HG03378 (cell line): ENCODE data around the gene LRRN4CL.
"Not testable (repeated sequence)": the region's sequence is repeated elsewhere in the genome, so short reads cannot be mapped to it uniquely, and the experiment has no call there.

Experiments
- ATAC-seq: cut with Tn5 transposase; IDR thresholded peaks from one replicate; pipeline ENCODE4 v1.9.1; 2021; ENCODE audit warnings: mild to moderate bottlenecking, moderate library complexity; ENCODE audit not compliant: unreplicated experiment

LRRN4CL gene

GRCh38 chr11:62710001-62710345, 20.6 kb upstream of the LRRN4CL start:
- ATAC-seq, result no peak

- peak; percentile 61 for ATAC-seq
Measured at GRCh38 chr11:62709247-62710000, 20.1 kb upstream of the LRRN4CL start.

- ATAC-seq, result no peak
Measured at GRCh38 chr11:62708793-62709192, 19.5 kb upstream of the LRRN4CL start.

- ATAC-seq, result no peak
Measured at GRCh38 chr11:62708392-62708791, 19.1 kb upstream of the LRRN4CL start.

GRCh38 chr11:62707277-62707861, 18.0 kb upstream of the LRRN4CL start, which contains the start of the genes BSCL2 and GNG3:
BSCL2 (minus strand) TSS chr11:62707424; CDS start chr11:62707195, 229 bp downstream.
GNG3 (plus strand) TSS chr11:62707676; CDS start chr11:62708296, 620 bp downstream.
- ATAC-seq, result no peak

- no peak for ATAC-seq
Measured at GRCh38 chr11:62706850-62707247, 17.5 kb upstream of the LRRN4CL start.

GRCh38 chr11:62705880-62706849, 16.8 kb upstream of the LRRN4CL start:
- ATAC-seq, result no peak

- ATAC-seq, result no peak
Measured at GRCh38 chr11:62705413-62705812, 16.1 kb upstream of the LRRN4CL start.

- not testable (repeated sequence) for ATAC-seq
Measured at GRCh38 chr11:62703921-62704320, 14.6 kb upstream of the LRRN4CL start.

- ATAC-seq, result no peak
Measured at GRCh38 chr11:62702246-62702645, 12.9 kb upstream of the LRRN4CL start.

- no peak for ATAC-seq
Measured at GRCh38 chr11:62694455-62695167, 5.3 kb upstream of the LRRN4CL start.

- not testable (repeated sequence) for ATAC-seq
Measured at GRCh38 chr11:62693624-62694023, 4.3 kb upstream of the LRRN4CL start.

GRCh38 chr11:62688491-62688890, 839 bp downstream of the LRRN4CL start:
- ATAC-seq, result no peak

- ATAC-seq, result no peak
Measured at GRCh38 chr11:62687508-62688396, 1.6 kb downstream of the LRRN4CL start.

GRCh38 chr11:62682518-62682917, 6.8 kb downstream of the LRRN4CL start:
- ATAC-seq, result no peak

GRCh38 chr11:62680825-62681240, 8.5 kb downstream of the LRRN4CL start:
- ATAC-seq, result peak; percentile 72

GRCh38 chr11:62678770-62679696, 10.3 kb downstream of the LRRN4CL start, which contains the start of gene UBXN1:
UBXN1 (minus strand) TSS chr11:62679073; CDS start chr11:62678923, 150 bp downstream.
- ATAC-seq, result peak; percentile 52

- no peak for ATAC-seq
Measured at GRCh38 chr11:62678433-62678769, 10.9 kb downstream of the LRRN4CL start.

GRCh38 chr11:62677714-62678113, 11.6 kb downstream of the LRRN4CL start:
- no peak for ATAC-seq
